GM12878 (cell line): Measurements from ENCODE around the gene DUS1L. TPM values are rescaled to one million over a fixed set of nuclear protein-coding genes. Genes with fewer than 3 reads are reported as not detected.

Source experiments
- CHD1 ChIP-seq: IDR thresholded peaks from 2 replicates; pipeline ENCODE4 v1.6.1; 2012; ENCODE audit warnings: low read depth, low read length, improper control_type of control experiment
- CREB1 ChIP-seq: IDR thresholded peaks from 2 replicates; pipeline ENCODE4 v1.6.1; 2012; ENCODE audit warnings: low read depth, mild to moderate bottlenecking, inconsistent platforms
- E2F4 ChIP-seq: IDR thresholded peaks from 2 replicates; pipeline ENCODE4 v1.6.1; 2012; ENCODE audit warnings: low read depth, low read length, improper control_type of control experiment
- E2F8 ChIP-seq: fragments of 450-650 bp; IDR thresholded peaks from 2 replicates; pipeline ENCODE4 v1.6.1; 2018; ENCODE audit warnings: mild to moderate bottlenecking, low read depth, moderate library complexity; ENCODE audit not compliant: partially characterized antibody
- EP300 ChIP-seq, 2 experiments: fragments of 150-350 bp in 1 of 2; IDR thresholded peaks; 2 replicates each; pipeline ENCODE4 v1.6.1; 2011 to 2012; ENCODE audit warnings: low read depth in 2 of 2, low read length in 2 of 2, borderline replicate concordance in 1 of 2, improper control_type of control experiment in 1 of 2, inconsistent platforms in 1 of 2; ENCODE audit not compliant: control insufficient read depth in 1 of 2
- HDGF ChIP-seq: fragments of 450-650 bp; IDR thresholded peaks from 2 replicates; pipeline ENCODE4 v1.6.1; 2016; ENCODE audit warnings: antibody characterized with exemption
- JUNB ChIP-seq: IDR thresholded peaks from 2 replicates; pipeline ENCODE4 v1.6.1; 2016; ENCODE audit warnings: antibody characterized with exemption, mild to moderate bottlenecking
- LARP7 ChIP-seq: fragments of 450-650 bp; IDR thresholded peaks from 2 replicates; pipeline ENCODE4 v1.6.1; 2017; ENCODE audit warnings: mild to moderate bottlenecking
- NKRF ChIP-seq: fragments of 450-650 bp; conservative IDR thresholded peaks from 2 replicates; pipeline ENCODE4 v1.6.1; 2017; ENCODE audit warnings: mild to moderate bottlenecking, moderate library complexity
- RUNX3 ChIP-seq: IDR thresholded peaks from 2 replicates; pipeline ENCODE4 v1.6.1; 2012; ENCODE audit warnings: low read length, inconsistent platforms
- SREBF1 ChIP-seq: IDR thresholded peaks from 2 replicates; pipeline ENCODE4 v1.6.1; 2012; ENCODE audit warnings: mild to moderate bottlenecking, low read length
- SREBF2 ChIP-seq: IDR thresholded peaks from 2 replicates; pipeline ENCODE4 v1.6.1; 2012; ENCODE audit warnings: mild to moderate bottlenecking, low read length
- TCF3 ChIP-seq: IDR thresholded peaks from 2 replicates; pipeline ENCODE4 v1.6.1; 2012; ENCODE audit warnings: low read depth, mild to moderate bottlenecking, low read length, borderline replicate concordance; ENCODE audit not compliant: insufficient read depth
- USF2 ChIP-seq: IDR thresholded peaks from 2 replicates; pipeline ENCODE4 v1.6.1; 2011; ENCODE audit warnings: low read depth, low read length, improper control_type of control experiment, borderline replicate concordance
- YBX1 ChIP-seq: fragments of 450-650 bp; IDR thresholded peaks from 2 replicates; pipeline ENCODE4 v1.6.1; 2016; ENCODE audit warnings: antibody characterized with exemption
- polyA plus RNA-seq, 11 experiments: library from polyadenylated mRNA; depleted of rRNA in 4 of 11; unstranded in 6 of 11; stranded (reverse) in 5 of 11; fragments of >200 nt; fragmentation: Nextera tagmentation in 4 of 11; fragmentation: Illumina TruSeq in 1 of 11; extraction: Ambion mirVana in 4 of 11; extraction: Trizol in 1 of 11; gene quantifications; 1 replicate in 1 of 11; 2 replicates in 10 of 11; pipeline versions ENCODE4 v1.2.1 to v1.2.3, GENCODE V29; 2011 to 2016; ENCODE audit warnings: inconsistent platforms in 2 of 11, missing spikeins in 2 of 11, low read depth in 1 of 11
- total RNA-seq, 4 experiments: library from RNA; depleted of rRNA in 3 of 4; stranded (reverse); fragments of >200 nt in 3 of 4; fragmentation: Illumina TruSeq in 1 of 4; extraction: Trizol in 1 of 4; gene quantifications; 2 replicates each; pipeline versions ENCODE4 v1.2.1 to v1.2.3, GENCODE V29; 2013 to 2021
- TF ChIP-seq, protein P1 (sequence below): IDR thresholded peaks from 2 replicates; pipeline ENCODE4 v1.6.1; 2011; ENCODE audit warnings: low read depth, mild to moderate bottlenecking, low read length, moderate library complexity, borderline replicate concordance; ENCODE audit errors: extremely low read depth
- TF ChIP-seq, protein P2 (sequence below): fragments of 450-650 bp; IDR thresholded peaks from 2 replicates; pipeline ENCODE4 v1.6.1; 2017; ENCODE audit warnings: mild to moderate bottlenecking
- TF ChIP-seq, protein P3 (sequence below): fragments of 450-650 bp; IDR thresholded peaks from 2 replicates; pipeline ENCODE4 v1.6.1; 2017; ENCODE audit warnings: borderline replicate concordance

Gene DUS1L
- total and polyA plus RNA-seq, 10 of the 15 experiments (the other 5 are each of a cell fraction or from before 2014, with no cell fraction given), result 6.1 to 157 (median 44.5) TPM

DNA sequence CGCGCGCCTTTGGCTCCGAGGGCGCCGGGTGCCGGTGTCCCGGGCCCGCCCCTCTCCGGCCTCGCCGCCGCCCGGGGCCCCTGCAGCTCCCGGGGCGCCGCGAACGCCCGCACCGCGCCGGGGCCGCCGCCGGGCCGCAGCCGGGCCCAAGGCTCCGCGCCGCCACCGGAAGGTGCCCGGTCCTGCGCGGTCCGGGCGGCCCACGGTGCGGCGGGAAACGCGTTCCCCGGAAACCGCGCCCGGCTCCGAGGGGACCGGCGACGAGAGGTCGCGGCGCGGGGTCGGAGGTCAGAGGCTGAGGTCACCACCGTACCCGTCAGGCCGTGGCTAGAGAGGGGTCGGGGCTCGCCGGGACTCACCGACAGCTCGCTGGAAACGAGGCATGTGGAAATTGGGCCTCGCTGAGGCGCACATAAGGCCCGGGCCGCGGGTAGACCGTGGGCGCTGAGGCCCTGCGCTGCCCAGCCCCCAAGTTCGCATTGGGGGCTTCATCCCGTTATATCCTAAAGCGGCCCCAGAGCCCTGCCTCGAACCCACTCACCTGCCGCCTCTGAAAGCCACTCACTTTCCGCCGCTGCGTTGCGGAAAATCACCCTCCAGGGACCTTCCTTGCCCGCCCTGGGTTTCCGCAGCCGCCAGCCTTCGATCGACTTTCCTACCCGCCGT, at the start of gene DUS1L (continued):
- TF ChIP-seq, protein P1, sequence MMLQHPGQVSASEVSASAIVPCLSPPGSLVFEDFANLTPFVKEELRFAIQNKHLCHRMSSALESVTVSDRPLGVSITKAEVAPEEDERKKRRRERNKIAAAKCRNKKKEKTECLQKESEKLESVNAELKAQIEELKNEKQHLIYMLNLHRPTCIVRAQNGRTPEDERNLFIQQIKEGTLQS, result no peak
- TF ChIP-seq SREBF1, result peak; percentile 88
- TF ChIP-seq YBX1, result no peak
- no peak for TF ChIP-seq JUNB
- 0 out of 2 replicates have a peak, but pooled peaks have one; percentile 57 for TF ChIP-seq TCF3
- TF ChIP-seq CHD1, result no peak
- 0 out of 2 replicates have a peak, but pooled peaks have one; percentile 26 for TF ChIP-seq HDGF
- TF ChIP-seq USF2, result no peak
- no peak for TF ChIP-seq E2F8
- peak; percentile 65 for TF ChIP-seq CREB1
- TF ChIP-seq LARP7, result peak; percentile 96
- TF ChIP-seq EP300 (IDR thresholded peaks at IDR 0.05; ENCODE audit: borderline replicate concordance in 1 of 2, control insufficient read depth in 1 of 2, low read depth in 2 of 2, low read length in 2 of 2), result no peak
- no peak for TF ChIP-seq E2F4
- TF ChIP-seq, protein P2, sequence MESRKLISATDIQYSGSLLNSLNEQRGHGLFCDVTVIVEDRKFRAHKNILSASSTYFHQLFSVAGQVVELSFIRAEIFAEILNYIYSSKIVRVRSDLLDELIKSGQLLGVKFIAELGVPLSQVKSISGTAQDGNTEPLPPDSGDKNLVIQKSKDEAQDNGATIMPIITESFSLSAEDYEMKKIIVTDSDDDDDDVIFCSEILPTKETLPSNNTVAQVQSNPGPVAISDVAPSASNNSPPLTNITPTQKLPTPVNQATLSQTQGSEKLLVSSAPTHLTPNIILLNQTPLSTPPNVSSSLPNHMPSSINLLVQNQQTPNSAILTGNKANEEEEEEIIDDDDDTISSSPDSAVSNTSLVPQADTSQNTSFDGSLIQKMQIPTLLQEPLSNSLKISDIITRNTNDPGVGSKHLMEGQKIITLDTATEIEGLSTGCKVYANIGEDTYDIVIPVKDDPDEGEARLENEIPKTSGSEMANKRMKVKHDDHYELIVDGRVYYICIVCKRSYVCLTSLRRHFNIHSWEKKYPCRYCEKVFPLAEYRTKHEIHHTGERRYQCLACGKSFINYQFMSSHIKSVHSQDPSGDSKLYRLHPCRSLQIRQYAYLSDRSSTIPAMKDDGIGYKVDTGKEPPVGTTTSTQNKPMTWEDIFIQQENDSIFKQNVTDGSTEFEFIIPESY, result peak; percentile 47; the same call in 1 of the 2 replicates
- TF ChIP-seq, protein P3, sequence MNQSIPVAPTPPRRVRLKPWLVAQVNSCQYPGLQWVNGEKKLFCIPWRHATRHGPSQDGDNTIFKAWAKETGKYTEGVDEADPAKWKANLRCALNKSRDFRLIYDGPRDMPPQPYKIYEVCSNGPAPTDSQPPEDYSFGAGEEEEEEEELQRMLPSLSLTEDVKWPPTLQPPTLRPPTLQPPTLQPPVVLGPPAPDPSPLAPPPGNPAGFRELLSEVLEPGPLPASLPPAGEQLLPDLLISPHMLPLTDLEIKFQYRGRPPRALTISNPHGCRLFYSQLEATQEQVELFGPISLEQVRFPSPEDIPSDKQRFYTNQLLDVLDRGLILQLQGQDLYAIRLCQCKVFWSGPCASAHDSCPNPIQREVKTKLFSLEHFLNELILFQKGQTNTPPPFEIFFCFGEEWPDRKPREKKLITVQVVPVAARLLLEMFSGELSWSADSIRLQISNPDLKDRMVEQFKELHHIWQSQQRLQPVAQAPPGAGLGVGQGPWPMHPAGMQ, result no peak
- TF ChIP-seq SREBF2, result peak; percentile 38; the same call in 1 of the 2 replicates
- TF ChIP-seq RUNX3, result peak; percentile 77
- TF ChIP-seq NKRF, result no peak; the same call in 1 of the 2 replicates
